HCT116 (cell line): Measurements from ENCODE around the gene SEC22C. TPM values are rescaled to one million over a fixed set of nuclear protein-coding genes. Genes with fewer than 3 reads are reported as not detected.

ENCODE experiments used
- ATAC-seq: fragments of 200-7000 bp; cut with Tn5 transposase; 2 replicates; pipeline ENCODE4 v1.9.1; 2020; ENCODE audit warnings: mild to moderate bottlenecking, moderate library complexity
- BruUV-seq: library from RNA; stranded (reverse); fragments of 400-500 nt; replicated peaks from 2 replicates; lab custom pipeline; 2021; lab: Mats Ljungman, UMichigan
- CTCF ChIA-PET: fragments of 300-600 bp; sonication (Branson Sonifier 250); formaldehyde crosslinking; loops from one replicate; lab custom pipeline; 2021; ENCODE audit warnings: antibody characterized with exemption; lab: Charles Lee
- POLR2A ChIA-PET: fragments of 300-600, 350-600 bp; sonication (Branson Sonifier 250); formaldehyde crosslinking; loops from one replicate; lab custom pipeline; 2021; ENCODE audit warnings: antibody characterized with exemption; lab: Charles Lee
- RAD21 ChIA-PET, 2 experiments: fragments of 300-600 bp; sonication (Branson Sonifier 250); formaldehyde crosslinking; loops; one replicate each; lab custom pipeline; 2023; ENCODE audit warnings: low total read pairs in 2 of 2; ENCODE audit not compliant: uncharacterized antibody in 2 of 2, unreplicated experiment in 2 of 2, low non-redundant PET in 1 of 2; lab: Charles Lee
- DNase-seq: peaks from one replicate; pipeline ENCODE4 v3.0.0-alpha.2; 2010; ENCODE audit warnings: low read depth, low spot score
- H2AFZ ChIP-seq: fragments of 200-600 bp; shearing (Covaris generic), sonication (generic); 2 replicates; pipeline ENCODE4 v1.6.1; 2017; ENCODE audit warnings: low read depth, mixed run types, mixed read lengths, antibody characterized with exemption, low read length; ENCODE audit not compliant: poor library complexity, severe bottlenecking
- H3K27ac ChIP-seq: 2 replicates; pipeline ENCODE4 v1.5.1; 2012; ENCODE audit warnings: low read depth, low read length
- H3K27me3 ChIP-seq: fragments of 200-600 bp; sonication (generic); 2 replicates; pipeline ENCODE4 v1.6.1; 2016; ENCODE audit warnings: mixed run types, low read length, mixed read lengths; ENCODE audit not compliant: insufficient read depth
- H3K36me3 ChIP-seq, 2 experiments: fragments of 200-500 bp in 1 of 2; fragments of 200-600 bp in 1 of 2; sonication (Bioruptor generic) in 1 of 2; sonication (generic) in 1 of 2; 2 replicates each; pipeline versions ENCODE4 v1.5.1 to v1.6.1; 2014 to 2016; ENCODE audit warnings: low read length in 2 of 2, inconsistent platforms in 1 of 2, mixed read lengths in 1 of 2, mixed run types in 1 of 2; ENCODE audit not compliant: insufficient read depth in 2 of 2, control insufficient read depth in 1 of 2
- H3K4me1 ChIP-seq, 2 experiments: fragments of 200-600 bp in 1 of 2; sonication (generic) in 1 of 2; 2 replicates each; pipeline versions ENCODE4 v1.5.1 to v1.6.1; 2012 to 2017; ENCODE audit warnings: low read length in 2 of 2, inconsistent platforms in 1 of 2, mild to moderate bottlenecking in 1 of 2, mixed read lengths in 1 of 2, mixed run types in 1 of 2, moderate library complexity in 1 of 2; ENCODE audit not compliant: insufficient read depth in 2 of 2, control insufficient read depth in 1 of 2
- H3K4me2 ChIP-seq: fragments of 200-600 bp; sonication (generic); 2 replicates; pipeline ENCODE4 v1.6.1; 2017; ENCODE audit warnings: mixed run types, low read length, mixed read lengths
- H3K4me3 ChIP-seq, 2 experiments: fragments of 200-600 bp in 1 of 2; sonication (generic) in 1 of 2; replicated peaks in 1 of 2; 2 replicates each; pipeline ENCODE4 v1.5.1; 2011 to 2016; ENCODE audit warnings: low read length in 2 of 2, control low read depth in 1 of 2, low read depth in 1 of 2, mild to moderate bottlenecking in 1 of 2, mixed read lengths in 1 of 2, mixed run types in 1 of 2
- H3K79me2 ChIP-seq: fragments of 200-600 bp; sonication (generic); 2 replicates; pipeline ENCODE4 v1.6.1; 2017; ENCODE audit warnings: mild to moderate bottlenecking, mixed run types, low read length, moderate library complexity, mixed read lengths; ENCODE audit not compliant: insufficient read depth
- H3K9ac ChIP-seq: fragments of 200-600 bp; sonication (generic); 2 replicates; pipeline ENCODE4 v1.6.1; 2016; ENCODE audit warnings: low read length, mixed read lengths
- H3K9me2 ChIP-seq: fragments of 200-600 bp; sonication (generic), shearing (Covaris generic); 2 replicates; pipeline ENCODE4 v1.6.1; 2017; ENCODE audit warnings: mixed run types, mild to moderate bottlenecking, moderate library complexity; ENCODE audit not compliant: insufficient read depth
- H3K9me3 ChIP-seq, 2 experiments: fragments of 200-500 bp in 1 of 2; fragments of 200-600 bp in 1 of 2; sonication (Bioruptor generic) in 1 of 2; sonication (generic) in 1 of 2; 2 replicates each; pipeline ENCODE4 v1.6.1; 2014 to 2017; ENCODE audit warnings: low read length in 2 of 2, mixed read lengths in 2 of 2, inconsistent platforms in 1 of 2, low read depth in 1 of 2, mild to moderate bottlenecking in 1 of 2, mixed run types in 1 of 2, moderate library complexity in 1 of 2; ENCODE audit not compliant: control insufficient read depth in 1 of 2, insufficient read depth in 1 of 2
- H4K20me1 ChIP-seq: fragments of 200-600 bp; sonication (generic), shearing (Covaris generic); 2 replicates; pipeline ENCODE4 v1.6.1; 2017; ENCODE audit warnings: mixed run types, mild to moderate bottlenecking, moderate library complexity; ENCODE audit not compliant: insufficient read depth
- CBX3 ChIP-seq: IDR thresholded peaks from 2 replicates; pipeline ENCODE4 v1.6.1; 2012; ENCODE audit warnings: low read depth
- CEBPB ChIP-seq: IDR thresholded peaks from 2 replicates; pipeline ENCODE4 v1.6.1; 2012; ENCODE audit warnings: low read depth
- CTCF ChIP-seq, 3 experiments: fragments of 200-600 bp in 1 of 3; sonication (generic) in 1 of 3; IDR thresholded peaks in 2 of 3; conservative IDR thresholded peaks in 1 of 3; 2 replicates each; pipeline ENCODE4 v1.5.1; 2012 to 2017; ENCODE audit warnings: low read depth in 2 of 3, low read length in 2 of 3, antibody characterized with exemption in 1 of 3, borderline replicate concordance in 1 of 3, control low read depth in 1 of 3, mild to moderate bottlenecking in 1 of 3, mixed read lengths in 1 of 3, mixed run types in 1 of 3, moderate library complexity in 1 of 3; ENCODE audit not compliant: insufficient read depth in 1 of 3
- EGR1 ChIP-seq: IDR thresholded peaks from 2 replicates; pipeline ENCODE4 v1.6.1; 2012; ENCODE audit warnings: low read depth
- ELF1 ChIP-seq: IDR thresholded peaks from 2 replicates; pipeline ENCODE4 v1.6.1; 2012; ENCODE audit warnings: low read depth, borderline replicate concordance
- EZH2 ChIP-seq: fragments of 200-600 bp; sonication (generic); IDR thresholded peaks from 2 replicates; pipeline ENCODE4 v1.6.1; 2017; ENCODE audit warnings: antibody characterized with exemption, mixed run types
- FOSL1 ChIP-seq: IDR thresholded peaks from 2 replicates; pipeline ENCODE4 v1.6.1; 2012; ENCODE audit warnings: low read depth
- MAX ChIP-seq: IDR thresholded peaks from 2 replicates; pipeline ENCODE4 v1.6.1; 2012
- POLR2AphosphoS5 ChIP-seq: IDR thresholded peaks from 2 replicates; pipeline ENCODE4 v1.6.1; 2011; ENCODE audit warnings: mild to moderate bottlenecking, low read depth, low read length, moderate library complexity
- RAD21 ChIP-seq: IDR thresholded peaks from 2 replicates; pipeline ENCODE4 v1.6.1; 2012; ENCODE audit warnings: low read depth, mild to moderate bottlenecking
- REST ChIP-seq: IDR thresholded peaks from 2 replicates; pipeline ENCODE4 v1.6.1; 2012; ENCODE audit warnings: low read depth
- SIN3A ChIP-seq: IDR thresholded peaks from 2 replicates; pipeline ENCODE4 v1.6.1; 2012; ENCODE audit warnings: low read depth
- SP1 ChIP-seq: IDR thresholded peaks from 2 replicates; pipeline ENCODE4 v1.6.1; 2012; ENCODE audit warnings: low read depth
- TCF7L2 ChIP-seq: IDR thresholded peaks from 2 replicates; pipeline ENCODE4 v1.7.0; 2011; ENCODE audit warnings: borderline replicate concordance, inconsistent platforms; ENCODE audit not compliant: insufficient read depth, insufficient read length; ENCODE audit errors: extremely low read depth
- ZFX ChIP-seq: fragments of 450-650 bp; IDR thresholded peaks from 2 replicates; pipeline ENCODE4 v1.6.1; 2017
- intact Hi-C: fragments of 100-400 bp; cut with micrococcal nuclease; formaldehyde crosslinking; loops from 2 replicates; pipeline ENCODE4 v1.10.0; 2022
- total RNA-seq: library from RNA; stranded (reverse); gene quantifications from one replicate; pipeline ENCODE4 v1.2.1, GENCODE V29; 2021; ENCODE audit not compliant: unreplicated experiment

The SEC22C gene
- total RNA-seq, 1 experiment from 2014 or later = 43.4 TPM

- Histone ChIP-seq H3K79me2 (no peaks in the 10 kb centered on the region), H4K20me1 (no peaks in the 10 kb centered on the region), H3K4me2 (no peak overlapping the region), H3K4me1 (peaks cover 15 to 48% of the 10 kb centered on the region in 2 experiments), H3K36me3 (no peaks in the 10 kb centered on the region), H3K9ac (no peak overlapping the region), H2AFZ (no peak overlapping the region), H3K27me3 (no peaks in the 10 kb centered on the region), H3K9me2 (no peaks in the 10 kb centered on the region), H3K4me3 (no peak overlapping the region), H3K27ac (no peak overlapping the region), H3K9me3 (no peaks in the 10 kb centered on the region)
- POLR2A ChIA-PET = no interaction called here
- DNase-seq (no peak), ATAC-seq (no peak)
- BruUV-seq = no TSS peak
- TF ChIP-seq SP1 = no peak
- no peak for TF ChIP-seq EGR1
- no peak for TF ChIP-seq RAD21
- no peak for TF ChIP-seq MAX
- no peak for TF ChIP-seq CBX3
- no peak for TF ChIP-seq FOSL1
- TF ChIP-seq ELF1 = no peak
- TF ChIP-seq TCF7L2 = no peak
- intact Hi-C loops = no loop called here
- CTCF ChIA-PET = no interaction called here
- RAD21 ChIA-PET = interaction anchor here in 1 of 2 experiments (0.7 kb wide), 1 partner anchor 112 kb away, joined by 3 read pairs; no protein-coding TSS in a partner anchor
Observed at GRCh38 chr3:42504334-42505127, 77.2 kb downstream of the SEC22C start.

- Histone ChIP-seq H3K79me2 (no peaks in the 10 kb centered on the region), H4K20me1 (no peaks in the 10 kb centered on the region), H2AFZ (no peak overlapping the region), H3K27me3 (no peaks in the 10 kb centered on the region), H3K4me1 (peaks cover 15 to 53% of the 10 kb centered on the region in 2 experiments), H3K9me3 (no peaks in the 10 kb centered on the region), H3K36me3 (no peaks in the 10 kb centered on the region), H3K27ac (no peak overlapping the region), H3K9ac (no peak overlapping the region), H3K4me2 (no peak overlapping the region), H3K4me3 (no peak overlapping the region), H3K9me2 (no peaks in the 10 kb centered on the region)
- DNase-seq (no peak), ATAC-seq (no peak)
- no TSS peak for BruUV-seq
- CTCF ChIA-PET = no interaction called here
- RAD21 ChIA-PET = no interaction called here
- intact Hi-C loops = no loop called here
- POLR2A ChIA-PET = no interaction called here
- TF ChIP-seq SIN3A (no peak), ZFX (no peak), POLR2AphosphoS5 (no peak), SP1 (no peak), RAD21 (no peak), REST (no peak), EZH2 (no peak), ELF1 (no peak), EGR1 (no peak), CEBPB (no peak), CTCF (IDR thresholded peaks at IDR 0.05 in 2 of 3, conservative IDR thresholded peaks at IDR 0.05 in 1 of 3; ENCODE audit: borderline replicate concordance in 1 of 3, insufficient read depth in 1 of 3, low read depth in 2 of 3, low read length in 2 of 3) (no peak)
Observed at GRCh38 chr3:42503957-42504333, 77.8 kb downstream of the SEC22C start.
